ENCODE data around the gene GNAQ.

GNAQ gene

DNA sequence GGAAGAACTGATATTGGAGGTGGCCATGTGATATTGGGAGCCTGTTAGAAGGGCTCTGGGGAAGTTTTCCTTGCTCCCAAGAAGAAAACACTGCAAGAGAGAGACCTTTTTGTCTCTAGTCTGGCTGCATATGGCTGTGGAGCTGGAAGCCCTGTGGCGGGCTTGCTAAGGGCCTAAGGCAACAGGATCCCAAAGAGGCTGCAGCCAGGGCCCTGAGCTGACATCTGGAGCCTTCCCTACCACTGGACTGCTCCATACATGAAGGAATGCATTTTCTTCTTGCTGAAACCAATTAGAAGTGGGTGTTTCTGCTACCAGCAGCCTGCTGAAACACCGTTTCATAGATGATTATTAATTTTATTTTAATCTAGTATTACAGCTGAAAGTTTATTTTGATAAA is 42.2 kb downstream of the GNAQ start:
- in situ Hi-C loops (cut with HindIII; ENCODE audit: low pct_unique_long_range_greater_than_20kb, low sequenced_read_pairs) = no loop called here
- TF ChIP-seq JUND (IDR thresholded peaks at IDR 0.05; ENCODE audit: low read depth) = no peak
- DNase-seq (ENCODE audit: low read depth in 1 of 2, low spot score in 1 of 2) = no peak

DNA sequence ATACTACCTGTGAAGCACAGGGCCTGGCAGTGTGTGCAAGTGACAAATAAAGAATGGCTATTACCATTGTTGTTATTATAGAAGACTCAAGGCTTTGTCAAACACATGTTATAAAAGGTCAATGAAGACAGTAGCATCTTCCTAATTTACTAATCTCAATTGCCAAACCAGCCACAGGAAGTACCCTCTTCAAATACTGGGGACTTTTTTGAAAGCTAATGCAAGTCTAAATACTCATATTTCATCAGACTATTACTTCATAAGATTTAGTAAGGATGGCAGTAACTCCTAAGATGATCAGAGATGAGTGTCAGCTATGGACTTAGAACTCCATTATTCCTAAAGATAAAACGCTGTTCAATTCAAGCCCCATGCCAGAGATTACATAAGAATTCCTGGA is 43.0 kb downstream of the GNAQ start:
- TF ChIP-seq JUND (IDR thresholded peaks at IDR 0.05; ENCODE audit: low read depth) = no peak
- DNase-seq (ENCODE audit: low read depth in 1 of 2, low spot score in 1 of 2) = no peak
- in situ Hi-C loops (cut with HindIII; ENCODE audit: low pct_unique_long_range_greater_than_20kb, low sequenced_read_pairs) = no loop called here

DNA sequence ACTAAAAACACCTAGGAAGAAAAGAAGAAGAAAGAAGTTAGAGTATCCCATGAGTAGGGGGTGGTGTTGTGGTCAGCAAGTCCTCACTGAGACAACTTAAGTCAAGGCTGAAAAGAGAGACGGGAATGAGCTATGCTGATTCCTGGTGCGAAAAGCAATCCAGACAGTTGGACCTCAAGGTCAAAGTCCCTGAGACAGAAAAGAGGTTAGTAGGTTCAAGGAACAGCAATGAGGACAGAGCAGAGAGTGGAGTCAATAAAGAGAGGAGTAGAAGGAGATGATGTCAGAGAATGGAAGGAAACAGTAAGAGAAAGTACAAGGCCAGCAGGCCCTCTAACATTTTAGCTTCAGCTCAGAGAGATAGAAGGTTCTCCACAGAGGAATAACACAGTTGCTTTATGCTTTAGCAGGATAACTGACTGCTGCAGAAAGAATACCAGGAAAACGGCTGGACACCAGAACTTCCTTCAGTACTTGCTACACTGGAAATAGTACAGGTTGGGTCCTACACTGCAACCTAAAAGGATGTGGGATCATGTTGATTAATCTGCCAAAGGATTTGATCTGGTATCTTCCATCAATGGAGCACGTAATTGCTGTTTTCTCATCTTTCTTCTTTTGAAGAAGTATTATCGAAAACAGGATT is 43.6 kb downstream of the GNAQ start:
- TF ChIP-seq JUND (IDR thresholded peaks at IDR 0.05; ENCODE audit: low read depth) = no peak
- no peak for DNase-seq (ENCODE audit: low read depth in 1 of 2, low spot score in 1 of 2)
- in situ Hi-C loops (cut with HindIII; ENCODE audit: low pct_unique_long_range_greater_than_20kb, low sequenced_read_pairs) = no loop called here

DNA sequence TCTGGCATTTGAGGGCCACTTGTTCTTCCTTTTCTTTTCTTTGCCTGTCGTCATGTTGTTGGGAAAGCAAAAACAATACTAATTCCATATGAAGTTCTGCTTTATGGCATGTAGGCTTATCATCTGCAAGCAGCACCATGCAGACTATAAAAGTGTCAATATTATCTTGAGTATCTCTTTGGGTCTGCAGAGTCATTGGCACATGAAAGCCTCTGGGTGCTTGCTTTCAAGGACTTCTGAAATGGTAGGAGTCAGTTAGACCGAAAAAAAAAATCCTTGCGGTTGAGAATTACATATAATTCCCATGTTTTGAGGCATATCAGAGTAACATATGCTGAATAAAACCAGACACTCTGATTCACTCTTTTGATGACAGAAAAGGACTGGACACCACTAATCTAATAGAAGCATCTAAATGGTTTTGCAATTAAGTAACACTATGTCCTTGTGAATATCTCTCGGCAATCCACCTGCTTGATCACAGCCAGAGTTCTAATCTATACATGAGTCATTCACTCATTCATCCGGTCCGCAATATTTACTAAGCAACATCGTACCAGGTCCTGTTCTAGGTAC is 44.4 kb downstream of the GNAQ start:
- in situ Hi-C loops (cut with HindIII; ENCODE audit: low pct_unique_long_range_greater_than_20kb, low sequenced_read_pairs) = no loop called here
- no peak for DNase-seq (ENCODE audit: low read depth in 1 of 2, low spot score in 1 of 2)
- no peak for TF ChIP-seq JUND (IDR thresholded peaks at IDR 0.05; ENCODE audit: low read depth)

DNA sequence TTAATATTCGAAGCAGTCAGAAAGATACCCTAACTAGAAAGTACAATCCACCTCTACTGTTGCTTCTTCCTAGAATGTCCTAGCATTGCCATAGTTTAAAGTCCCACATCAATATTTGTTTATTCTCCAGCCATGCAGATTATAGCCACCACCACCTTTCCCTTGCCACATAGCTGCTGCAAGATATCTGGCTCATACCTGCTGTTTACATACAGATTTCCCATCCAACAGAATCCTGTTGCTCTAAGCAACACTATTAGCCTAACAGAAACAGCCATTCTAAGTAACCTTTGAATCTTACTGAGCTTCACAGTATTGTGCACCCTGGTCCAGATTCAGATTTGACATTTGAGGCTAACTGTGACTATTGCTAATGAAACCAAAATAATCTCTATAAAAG is 45.6 kb downstream of the GNAQ start:
- no peak for DNase-seq (ENCODE audit: low read depth in 1 of 2, low spot score in 1 of 2)
- in situ Hi-C loops (cut with HindIII; ENCODE audit: low pct_unique_long_range_greater_than_20kb, low sequenced_read_pairs) = no loop called here
- no peak for TF ChIP-seq JUND (IDR thresholded peaks at IDR 0.05; ENCODE audit: low read depth)

DNA sequence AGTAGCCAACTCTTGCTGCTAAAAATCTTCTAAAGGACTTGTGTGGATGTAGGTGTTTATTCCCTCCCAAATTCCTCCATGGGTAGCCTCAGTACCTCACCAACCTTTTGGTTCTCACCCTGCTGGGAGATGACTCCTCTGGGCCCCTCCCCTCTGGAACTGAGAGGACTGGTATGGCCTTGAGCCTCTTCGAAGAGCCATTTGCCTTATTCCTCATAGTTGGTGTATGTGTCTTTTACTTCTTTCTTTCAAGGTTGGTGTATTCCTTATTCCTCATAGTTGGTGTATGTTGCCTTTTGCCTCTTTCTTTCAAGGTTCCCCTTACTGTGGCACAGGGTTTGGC is 48.3 kb downstream of the GNAQ start:
- no peak for TF ChIP-seq JUND (IDR thresholded peaks at IDR 0.05; ENCODE audit: low read depth)
- in situ Hi-C loops (cut with HindIII; ENCODE audit: low pct_unique_long_range_greater_than_20kb, low sequenced_read_pairs) = no loop called here

DNA sequence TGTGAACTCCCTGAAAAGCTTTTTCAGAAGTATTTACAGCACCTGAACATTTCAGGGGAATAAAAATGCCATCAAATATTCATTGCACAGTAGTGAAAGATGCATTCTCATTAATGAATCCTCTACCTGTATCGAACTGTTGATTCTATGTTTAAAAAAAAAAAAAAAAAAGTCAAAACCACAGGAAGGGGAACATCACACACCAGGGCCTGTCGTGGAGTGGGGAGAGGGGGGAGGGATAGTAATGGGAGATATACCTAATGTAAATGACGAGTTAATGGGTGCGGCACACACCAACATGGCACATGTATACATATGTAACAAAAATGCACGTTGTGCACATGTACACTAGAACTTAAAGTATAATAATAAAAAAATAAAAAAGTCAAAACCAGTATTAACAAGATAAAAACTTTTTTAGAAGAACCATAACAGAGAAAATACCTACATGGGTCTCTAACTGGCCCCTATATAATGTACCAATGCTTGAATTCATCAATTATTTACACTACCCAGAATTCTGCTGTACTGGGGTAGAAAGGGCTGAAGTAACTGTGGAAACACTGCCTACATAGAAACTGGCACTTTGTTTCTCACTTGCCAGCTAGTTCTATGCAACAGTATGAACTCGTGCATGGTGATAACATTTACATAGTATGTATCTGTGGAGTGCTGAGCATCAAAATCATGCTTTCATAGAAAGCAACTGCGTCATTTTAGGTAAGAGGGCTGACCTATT is 48.9 kb downstream of the GNAQ start:
- DNase-seq (ENCODE audit: low read depth in 1 of 2, low spot score in 1 of 2) = no peak
- in situ Hi-C loops (cut with HindIII; ENCODE audit: low pct_unique_long_range_greater_than_20kb, low sequenced_read_pairs) = no loop called here
- TF ChIP-seq JUND (IDR thresholded peaks at IDR 0.05; ENCODE audit: low read depth) = no peak

More for the DNA sequence above, 48.3 kb downstream of the GNAQ start:
- no peak for DNase-seq (ENCODE audit: low read depth in 1 of 2, low spot score in 1 of 2)

DNA sequence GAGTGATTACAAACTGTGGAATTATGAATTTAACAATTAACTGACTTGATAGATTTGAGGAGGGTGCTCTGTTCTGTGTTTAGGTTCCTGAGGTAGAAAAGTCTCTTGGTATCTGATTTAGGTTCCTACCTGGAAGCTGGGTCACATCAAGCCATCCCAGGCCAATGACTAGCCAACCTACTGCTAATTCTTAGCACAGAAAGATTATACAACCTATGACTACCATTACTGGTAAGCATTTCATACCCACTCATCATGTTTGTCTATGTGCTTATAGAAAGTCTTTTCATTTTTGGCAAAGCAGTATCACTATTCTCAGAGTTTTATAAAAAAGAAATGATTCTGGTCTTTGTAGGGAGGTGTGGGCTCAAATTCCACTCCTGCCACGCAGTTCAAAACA is 49.7 kb downstream of the GNAQ start:
- TF ChIP-seq JUND (IDR thresholded peaks at IDR 0.05; ENCODE audit: low read depth) = no peak
- in situ Hi-C loops (cut with HindIII; ENCODE audit: low pct_unique_long_range_greater_than_20kb, low sequenced_read_pairs) = no loop called here
- no peak for DNase-seq (ENCODE audit: low read depth in 1 of 2, low spot score in 1 of 2)

DNA sequence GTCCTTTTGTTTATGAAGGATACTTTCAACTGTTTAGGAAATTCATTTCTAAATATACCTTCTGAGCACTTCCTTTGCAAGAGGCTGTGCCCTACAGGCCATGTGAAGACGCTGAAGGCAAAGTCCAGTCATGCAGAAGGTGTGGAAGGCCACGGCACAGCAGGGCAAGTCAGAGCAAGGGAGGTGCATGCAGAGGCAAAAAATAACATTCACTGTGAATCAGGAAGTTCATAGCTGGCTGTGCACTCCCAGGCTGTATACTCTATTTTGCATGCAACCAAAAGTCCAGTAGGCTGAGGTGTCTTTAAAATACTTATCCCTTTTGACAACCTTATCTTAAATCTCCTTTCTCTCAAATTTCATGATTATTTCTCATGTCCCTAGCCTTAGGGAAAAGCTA is 50.3 kb downstream of the GNAQ start:
- in situ Hi-C loops (cut with HindIII; ENCODE audit: low pct_unique_long_range_greater_than_20kb, low sequenced_read_pairs) = no loop called here
- peak in 1 of 2 experiments; percentile 12 for DNase-seq (ENCODE audit: low read depth in 1 of 2, low spot score in 1 of 2)
- no peak for TF ChIP-seq JUND (IDR thresholded peaks at IDR 0.05; ENCODE audit: low read depth)

DNA sequence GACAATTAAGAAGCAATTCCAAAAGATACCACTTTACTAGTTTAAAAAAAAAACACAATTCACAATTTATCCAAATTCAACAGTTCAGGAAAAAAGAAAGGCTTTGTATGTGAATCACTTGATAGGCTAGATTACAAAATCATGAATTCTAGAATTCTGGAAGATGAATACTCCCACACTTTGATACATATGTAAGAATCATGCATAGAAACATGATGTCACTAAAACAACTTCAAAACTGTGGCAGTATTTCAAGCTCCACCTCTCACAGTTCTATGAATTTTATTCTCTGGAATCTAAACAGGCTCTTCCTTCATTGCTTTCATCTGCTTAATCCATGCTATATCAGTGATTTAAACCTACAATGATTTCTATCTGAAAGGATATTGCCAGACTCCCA is 51.0 kb downstream of the GNAQ start:
- in situ Hi-C loops (cut with HindIII; ENCODE audit: low pct_unique_long_range_greater_than_20kb, low sequenced_read_pairs) = no loop called here
- no peak for DNase-seq (ENCODE audit: low read depth in 1 of 2, low spot score in 1 of 2)
- no peak for TF ChIP-seq JUND (IDR thresholded peaks at IDR 0.05; ENCODE audit: low read depth)

DNA sequence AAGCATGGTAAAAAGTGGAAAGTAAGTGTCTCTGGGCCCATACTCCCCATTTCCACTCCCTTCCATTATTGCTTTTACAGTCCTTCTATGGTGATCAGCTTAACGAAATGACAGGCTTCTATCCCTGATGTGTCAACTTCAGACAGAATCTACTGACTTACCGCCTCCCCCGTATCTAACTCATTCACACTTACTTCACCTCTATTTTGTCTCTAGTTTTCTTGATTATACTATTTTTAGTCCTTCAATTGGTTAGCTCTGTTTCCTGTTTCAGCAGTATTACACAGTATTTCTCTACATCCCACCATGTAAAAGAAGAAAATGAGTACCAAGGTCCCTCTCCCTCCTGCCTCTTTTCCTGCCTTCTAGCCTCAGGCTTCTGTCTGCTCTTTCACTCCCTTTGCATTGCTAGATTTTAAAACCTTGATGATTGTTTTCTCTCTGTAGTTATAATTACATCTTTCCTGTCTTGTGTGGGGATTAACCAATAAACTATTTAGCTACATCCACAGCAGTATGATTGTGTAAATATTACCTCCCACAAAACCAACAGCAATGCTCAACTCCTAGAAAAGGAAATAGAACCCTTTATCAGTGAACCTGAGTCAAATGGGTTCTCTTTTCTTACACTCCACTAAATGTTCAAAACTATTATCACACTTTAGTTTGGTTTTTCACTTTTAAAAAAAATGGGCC is 53.4 kb downstream of the GNAQ start:
- no peak for TF ChIP-seq JUND (IDR thresholded peaks at IDR 0.05; ENCODE audit: low read depth)
- in situ Hi-C loops (cut with HindIII; ENCODE audit: low pct_unique_long_range_greater_than_20kb, low sequenced_read_pairs) = no loop called here
- DNase-seq (ENCODE audit: low read depth in 1 of 2, low spot score in 1 of 2) = no peak

DNA sequence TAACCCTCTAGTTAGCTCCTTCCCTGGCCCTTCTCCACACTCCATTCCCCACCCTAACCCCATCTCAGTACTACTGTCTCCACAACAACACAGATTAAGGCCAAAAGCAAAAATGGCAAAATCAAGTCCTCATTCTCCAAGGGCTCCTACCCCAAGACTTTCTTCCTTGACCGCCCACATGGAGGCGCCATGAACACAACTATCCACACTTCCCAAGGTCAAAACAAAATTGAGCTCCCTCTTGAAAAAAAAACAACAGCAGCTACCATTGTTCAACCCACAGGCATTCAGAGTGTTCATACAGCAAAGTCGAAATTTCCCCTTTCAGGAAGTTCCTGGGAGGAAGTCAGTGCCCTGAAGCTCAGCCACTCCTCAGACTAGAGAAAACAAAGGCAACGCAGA is 54.4 kb downstream of the GNAQ start:
- peak in 1 of 2 experiments; percentile 62 for DNase-seq (ENCODE audit: low read depth in 1 of 2, low spot score in 1 of 2)
- no peak for TF ChIP-seq JUND (IDR thresholded peaks at IDR 0.05; ENCODE audit: low read depth)
- in situ Hi-C loops (cut with HindIII; ENCODE audit: low pct_unique_long_range_greater_than_20kb, low sequenced_read_pairs) = no loop called here

DNA sequence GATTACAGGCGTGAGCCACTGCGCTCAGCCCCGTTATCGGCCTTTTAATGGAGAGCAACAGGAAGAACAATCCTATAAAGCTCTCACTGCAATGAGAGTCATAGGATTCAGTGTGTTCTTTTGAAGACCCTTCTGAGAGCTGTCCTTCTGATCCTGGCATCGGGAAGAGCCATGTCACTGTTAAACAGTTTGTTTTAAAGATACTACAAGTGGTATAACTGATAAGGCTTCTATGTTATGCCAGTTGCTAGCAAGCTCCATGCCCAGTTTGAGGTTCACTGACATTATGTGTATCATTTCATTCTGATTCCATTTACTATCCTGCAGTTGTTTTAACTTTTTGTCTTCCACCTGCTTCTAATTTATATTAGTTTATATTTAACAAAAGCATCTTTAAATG is 55.8 kb downstream of the GNAQ start:
- DNase-seq (ENCODE audit: low read depth in 1 of 2, low spot score in 1 of 2) = no peak

More for the DNA sequence above, 55.8 kb downstream of the GNAQ start:
- in situ Hi-C loops (cut with HindIII; ENCODE audit: low pct_unique_long_range_greater_than_20kb, low sequenced_read_pairs) = no loop called here
- TF ChIP-seq JUND (IDR thresholded peaks at IDR 0.05; ENCODE audit: low read depth) = no peak
